Measurements from ENCODE around the gene LRFN2. TPM values are rescaled to one million over a fixed set of nuclear protein-coding genes. Genes with fewer than 3 reads are reported as not detected.

The LRFN2 gene
- total RNA-seq, 1 donor from 2014 or later: not detected

- ChIA-PET CTCF (no interaction called here), POLR2A (no interaction called here)
- H3K36me3 Mint-ChIP-seq (ENCODE audit: low read depth): no peaks in the 10 kb centered on the region
- ATAC-seq (ENCODE audit: low read depth) (no peak), DNase-seq (no peak)
- H3K4me3 Mint-ChIP-seq: no peak overlapping the region
- TF ChIP-seq CTCF (IDR thresholded peaks at IDR 0.05): no peak
- no peak overlapping the region for H3K27ac Mint-ChIP-seq
- intact Hi-C loops (cut with micrococcal nuclease): no loop called here
- no peaks in the 10 kb centered on the region for H3K4me1 Mint-ChIP-seq
- H3K9me3 Mint-ChIP-seq: no peaks in the 10 kb centered on the region
- H3K27me3 Mint-ChIP-seq: no peaks in the 10 kb centered on the region
Observed at GRCh38 chr6:40500227-40500626, 86.9 kb downstream of the LRFN2 start.

DNA sequence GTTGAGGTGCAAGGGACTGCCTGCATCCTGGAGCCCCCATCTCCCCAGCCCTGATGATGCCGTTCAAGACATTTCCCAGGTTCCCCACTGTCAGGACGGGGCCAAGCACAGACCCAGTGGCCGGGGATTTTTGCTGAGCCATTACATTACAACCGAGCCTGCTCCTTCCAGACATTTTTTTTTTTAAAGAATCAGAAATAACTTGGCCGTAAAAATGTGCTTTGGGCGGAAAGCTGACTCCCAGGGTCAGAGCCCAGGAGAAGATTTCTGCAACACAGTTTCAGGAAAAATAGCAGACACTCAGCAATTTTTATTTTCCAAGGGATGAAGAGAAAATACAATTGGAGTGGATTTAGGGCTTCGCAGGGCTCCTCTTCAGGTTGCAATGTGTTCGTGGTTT, 87.9 kb downstream of the LRFN2 start:
- intact Hi-C loops (cut with micrococcal nuclease): no loop called here
- no peak overlapping the region for H3K27ac Mint-ChIP-seq
- H3K4me3 Mint-ChIP-seq: no peak overlapping the region
- DNase-seq: no peak
- no peak for TF ChIP-seq CTCF (IDR thresholded peaks at IDR 0.05)
- ChIA-PET CTCF (no interaction called here), POLR2A (no interaction called here)
- no peaks in the 10 kb centered on the region for H3K4me1 Mint-ChIP-seq
- no peaks in the 10 kb centered on the region for H3K27me3 Mint-ChIP-seq
- no peaks in the 10 kb centered on the region for H3K36me3 Mint-ChIP-seq (ENCODE audit: low read depth)
- H3K9me3 Mint-ChIP-seq: no peaks in the 10 kb centered on the region
- no peak for ATAC-seq (ENCODE audit: low read depth)

DNA sequence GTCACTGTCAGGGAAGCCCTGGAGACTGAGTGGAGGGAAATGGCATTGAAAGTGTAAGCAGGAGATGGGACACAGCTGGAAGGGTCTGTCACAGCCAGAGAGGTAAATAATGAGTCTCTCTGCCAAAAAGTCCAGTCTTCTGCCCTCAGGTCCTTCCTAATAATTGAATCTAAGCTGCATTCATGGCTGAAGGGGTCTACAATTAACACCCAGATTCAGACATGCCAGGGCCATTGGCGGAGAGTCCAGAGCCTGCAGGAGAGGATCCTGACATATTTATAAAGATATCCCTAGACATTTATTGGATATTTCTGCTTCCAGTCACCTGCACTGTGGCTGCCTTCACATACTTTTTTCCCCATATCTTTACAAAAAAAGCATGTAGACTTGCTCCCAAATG, 89.0 kb downstream of the LRFN2 start:
- Mint-ChIP-seq H3K27me3 (no peaks in the 10 kb centered on the region), H3K4me3 (no peak overlapping the region), H3K4me1 (no peaks in the 10 kb centered on the region), H3K27ac (no peak overlapping the region), H3K9me3 (no peaks in the 10 kb centered on the region), H3K36me3 (ENCODE audit: low read depth) (no peaks in the 10 kb centered on the region)
- ATAC-seq (ENCODE audit: low read depth): no peak
- ChIA-PET POLR2A (no interaction called here), CTCF (no interaction called here)
- intact Hi-C loops (cut with micrococcal nuclease): no loop called here
- DNase-seq: no peak
- TF ChIP-seq CTCF (IDR thresholded peaks at IDR 0.05): no peak

DNA sequence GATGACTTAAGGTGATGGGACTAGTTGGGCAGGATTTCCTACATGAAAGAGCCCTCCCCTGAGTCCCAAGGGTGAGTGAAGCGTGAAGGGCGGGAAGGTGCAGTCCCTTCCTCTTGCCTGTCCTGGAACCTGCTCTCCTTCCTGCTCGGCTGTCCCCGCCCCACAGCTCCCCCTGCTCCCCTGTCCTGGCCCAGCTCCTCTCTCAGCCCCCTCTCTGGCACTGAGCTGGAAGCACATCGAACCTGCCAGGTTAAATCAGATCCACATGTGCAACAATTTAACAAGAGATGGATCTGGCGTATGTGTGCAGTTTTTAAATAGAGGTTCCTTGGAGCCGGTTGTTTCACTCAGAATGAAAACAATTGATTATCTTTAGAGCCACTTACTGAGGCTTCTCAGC, 95.0 kb downstream of the LRFN2 start:
- no peak for TF ChIP-seq CTCF (IDR thresholded peaks at IDR 0.05)
- Mint-ChIP-seq H3K36me3 (ENCODE audit: low read depth) (no peaks in the 10 kb centered on the region), H3K27me3 (peaks cover 5% of the 10 kb centered on the region), H3K9me3 (no peaks in the 10 kb centered on the region), H3K4me1 (no peaks in the 10 kb centered on the region), H3K27ac (no peak overlapping the region), H3K4me3 (no peak overlapping the region)
- ChIA-PET CTCF (no interaction called here), POLR2A (no interaction called here)
- no peak for DNase-seq
- intact Hi-C loops (cut with micrococcal nuclease): no loop called here
- ATAC-seq (ENCODE audit: low read depth): no peak

DNA sequence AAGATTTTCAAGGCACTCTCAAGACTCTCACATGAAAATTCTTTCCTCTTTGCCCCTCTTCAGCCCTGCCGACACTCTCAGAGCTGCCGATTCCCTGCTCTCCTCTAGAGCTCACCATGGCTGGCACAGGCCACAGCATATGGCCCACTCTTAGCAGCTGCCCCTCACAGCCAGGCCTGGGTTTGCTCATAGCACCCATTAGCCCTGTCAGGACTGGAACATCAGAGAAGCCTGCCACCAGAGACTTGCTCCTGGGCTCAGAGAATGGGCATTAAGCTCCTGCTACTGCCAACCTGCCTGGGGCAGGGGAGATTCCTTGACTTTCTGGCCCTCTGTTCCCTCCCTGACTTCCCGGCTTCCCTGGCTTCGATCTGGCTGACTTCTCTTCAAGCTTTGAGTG, 96.7 kb downstream of the LRFN2 start:
- Mint-ChIP-seq H3K27me3 (peaks cover 5% of the 10 kb centered on the region), H3K9me3 (no peaks in the 10 kb centered on the region), H3K4me1 (no peaks in the 10 kb centered on the region), H3K36me3 (ENCODE audit: low read depth) (no peaks in the 10 kb centered on the region), H3K27ac (no peak overlapping the region), H3K4me3 (no peak overlapping the region)
- ChIA-PET CTCF (no interaction called here), POLR2A (no interaction called here)
- DNase-seq (no peak), ATAC-seq (ENCODE audit: low read depth) (no peak)
- intact Hi-C loops (cut with micrococcal nuclease): no loop called here
- no peak for TF ChIP-seq CTCF (IDR thresholded peaks at IDR 0.05)

Measured in activated B cell treated with CpG ODN at 0.5 μM for 24 hours (primary cell).